GM19397 (cell line): ENCODE measurements around the gene RPL35.
"Not testable (repeated sequence)": the region's sequence is repeated elsewhere in the genome, so short reads cannot be mapped to it uniquely, and the experiment has no call there.

Source experiments
- ATAC-seq: cut with Tn5 transposase; IDR thresholded peaks from one replicate; pipeline ENCODE4 v1.9.1; 2021; ENCODE audit warnings: mild to moderate bottlenecking, moderate library complexity; ENCODE audit not compliant: unreplicated experiment

The RPL35 gene

GRCh38 chr9:124852829-124853531 lies 8.8 kb downstream of the RPL35 start, which contains the start of gene WDR38:
Gene WDR38 (plus strand): TSS chr9:124853460. CDS start chr9:124853532, 72 bp downstream.
- ATAC-seq, result peak; percentile 68

DNA sequence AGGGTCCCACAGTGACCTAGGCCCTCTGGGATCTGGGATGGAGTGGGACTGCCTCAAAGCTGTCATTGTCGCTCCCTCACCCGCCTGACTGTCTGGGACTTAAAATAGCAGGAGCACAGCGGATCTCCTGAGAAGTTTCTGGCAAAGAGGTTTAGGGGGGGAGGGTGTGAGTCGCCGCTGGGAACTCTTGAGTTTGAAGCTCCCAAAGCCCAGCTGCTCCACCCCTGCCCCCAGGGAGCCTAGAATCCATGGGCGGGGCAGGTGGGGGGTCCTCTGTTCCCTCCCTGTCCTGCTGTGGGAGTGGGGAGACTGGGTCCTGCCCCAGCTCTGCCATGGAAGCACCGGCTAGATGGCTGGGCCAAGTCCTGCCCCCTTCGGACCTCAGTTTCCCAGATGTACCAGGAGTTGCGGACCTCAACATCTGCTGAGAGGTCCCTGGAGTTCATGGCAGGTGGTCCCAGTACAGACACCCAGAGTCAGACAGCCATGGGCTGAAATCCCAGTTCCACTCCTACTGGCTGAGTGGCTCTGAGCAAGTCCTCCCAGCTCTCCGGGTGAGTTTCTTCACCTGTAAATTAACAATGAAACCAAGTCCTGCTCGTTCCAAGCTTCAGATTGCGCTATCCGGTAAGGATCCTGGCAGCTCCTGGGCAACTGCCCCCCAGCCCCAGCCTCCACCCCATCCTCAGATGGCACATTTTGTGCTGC lies 9.5 kb downstream of the RPL35 start:
- ATAC-seq, result no peak

- ATAC-seq, result no peak
These were observed 12.0 kb downstream of the RPL35 start for GRCh38 chr9:124849801-124850200.

GRCh38 chr9:124846969-124847368 lies 14.8 kb downstream of the RPL35 start:
- ATAC-seq, result no peak

DNA sequence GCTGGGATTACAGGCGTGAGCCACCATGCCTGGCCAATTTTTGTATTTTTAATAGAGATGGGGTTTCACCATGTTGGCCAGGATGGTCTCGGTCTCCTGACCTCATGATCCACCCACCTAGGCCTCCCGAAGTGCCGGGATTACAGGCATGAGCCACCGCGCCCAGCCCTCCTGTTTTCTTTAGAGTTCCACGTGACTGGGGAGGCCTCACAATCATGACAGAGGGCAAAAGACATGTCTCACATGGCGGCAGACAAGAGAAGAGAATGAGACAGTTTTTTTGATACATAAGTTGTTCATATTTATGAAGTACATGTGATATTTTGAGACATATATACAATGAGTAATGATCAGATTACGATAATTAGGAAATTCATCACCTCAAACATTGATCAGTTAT lies 15.3 kb downstream of the RPL35 start:
- not testable (repeated sequence) for ATAC-seq

GRCh38 chr9:124844291-124844690 lies 17.5 kb downstream of the RPL35 start:
- no peak for ATAC-seq

GRCh38 chr9:124843456-124844034 lies 18.2 kb downstream of the RPL35 start:
- ATAC-seq, result no peak

- no peak for ATAC-seq
These were observed 20.5 kb downstream of the RPL35 start for GRCh38 chr9:124841075-124841821.

GRCh38 chr9:124840300-124840833 lies 21.4 kb downstream of the RPL35 start:
- no peak for ATAC-seq

- ATAC-seq, result no peak
These were observed 22.0 kb downstream of the RPL35 start for GRCh38 chr9:124839612-124840299.

DNA sequence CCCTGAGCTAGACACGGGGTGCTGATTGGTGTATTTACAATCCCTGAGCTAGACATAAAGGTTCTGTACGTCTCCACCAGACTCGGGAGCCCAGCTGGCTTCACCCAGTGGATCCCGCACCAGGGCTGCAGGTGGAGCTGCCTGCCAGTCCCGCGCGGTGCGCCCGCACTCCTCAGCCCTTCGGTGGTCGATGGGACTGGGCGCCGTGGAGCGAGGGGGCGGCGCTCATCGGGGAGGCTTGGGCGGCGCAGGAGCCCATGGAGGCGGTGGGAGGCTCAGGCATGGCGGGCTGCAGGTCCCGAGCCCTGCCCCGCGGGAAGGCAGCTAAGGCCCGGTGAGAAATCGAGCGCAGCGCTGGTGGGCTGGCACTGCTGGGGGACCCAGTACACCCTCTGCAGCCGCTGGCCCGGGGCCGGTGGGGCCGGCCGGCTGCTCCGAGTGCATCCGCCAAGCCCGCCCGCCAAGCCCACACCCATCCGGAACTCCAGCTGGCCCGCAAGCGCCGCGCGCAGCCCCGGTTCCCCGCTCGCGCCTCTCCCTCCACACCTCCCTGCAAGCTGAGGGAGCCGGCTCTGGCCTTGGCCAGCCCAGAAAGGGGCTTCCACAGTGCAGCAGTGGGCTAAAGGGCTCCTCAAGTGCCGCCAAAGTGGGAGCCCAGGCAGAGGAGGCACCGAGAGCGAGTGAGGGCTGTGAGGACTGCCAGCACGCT lies 23.0 kb downstream of the RPL35 start:
- not testable (repeated sequence) for ATAC-seq

- ATAC-seq, result not testable (repeated sequence)
These were observed 23.6 kb downstream of the RPL35 start for GRCh38 chr9:124838132-124838531.

DNA sequence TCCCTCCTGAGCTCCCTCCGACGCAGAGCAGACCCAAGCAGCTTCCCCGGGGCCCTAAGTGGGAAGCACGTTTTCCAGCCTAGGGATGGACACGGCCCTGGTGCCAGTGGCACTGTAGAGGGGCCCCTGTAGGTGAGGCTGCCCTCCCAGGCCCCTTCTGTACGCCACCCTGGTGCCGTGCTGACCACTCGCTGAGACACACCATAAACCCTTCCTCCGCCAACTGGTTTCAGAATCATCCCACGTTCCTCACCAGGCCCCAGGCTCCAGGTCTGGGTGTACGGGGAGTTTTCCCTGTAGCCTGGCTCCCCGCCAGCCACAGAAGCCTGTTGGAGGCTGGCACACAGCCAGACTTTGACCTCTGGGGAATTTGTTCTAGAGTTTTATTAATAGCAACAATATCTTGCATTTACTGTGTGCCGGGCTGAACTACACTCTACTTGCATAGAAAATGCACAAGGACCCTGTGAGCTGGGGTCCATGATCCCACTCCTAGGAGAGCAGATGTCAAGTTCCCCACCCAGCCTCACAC lies 26.7 kb downstream of the RPL35 start:
- ATAC-seq, result no peak

DNA sequence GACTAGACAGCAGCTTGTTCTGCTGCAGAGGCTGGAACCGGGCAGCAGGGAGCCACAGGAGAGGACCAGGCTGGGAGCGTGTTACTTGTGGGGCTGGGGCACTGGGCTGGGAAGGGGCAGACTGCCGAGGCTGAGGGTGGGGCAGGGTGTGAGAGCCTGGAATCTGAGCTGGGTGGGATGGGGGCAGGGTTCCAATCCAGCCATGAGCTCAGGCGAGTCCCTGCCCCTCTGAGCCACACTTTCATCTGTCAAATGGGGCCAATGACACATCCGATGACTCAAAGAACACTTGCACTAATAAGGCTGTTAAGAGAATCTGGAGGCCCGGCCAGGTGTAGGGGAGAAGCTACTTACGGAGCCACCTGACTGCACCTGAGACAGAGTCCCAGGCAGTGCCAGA lies 27.2 kb downstream of the RPL35 start:
- ATAC-seq, result no peak

GRCh38 chr9:124831642-124832364 lies 30.0 kb downstream of the RPL35 start:
- ATAC-seq, result no peak

- ATAC-seq, result no peak
These were observed 31.2 kb downstream of the RPL35 start for GRCh38 chr9:124830593-124830992.

DNA sequence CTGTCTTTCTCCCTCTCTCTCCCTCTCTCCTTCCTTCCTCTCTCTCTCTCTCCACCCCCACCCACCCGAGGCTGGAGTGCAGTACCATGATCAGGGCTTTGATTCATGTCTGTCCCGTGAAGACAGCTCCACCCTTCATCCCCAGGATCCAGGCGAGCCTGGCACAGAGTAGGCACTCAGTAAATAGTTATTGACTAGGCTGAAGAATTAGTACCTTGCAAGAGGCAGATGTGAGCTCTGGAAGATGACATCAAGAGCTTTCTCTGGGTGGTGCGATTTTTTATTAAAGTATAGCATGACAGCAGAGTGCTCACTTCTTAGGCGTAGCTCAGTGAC lies 32.5 kb downstream of the RPL35 start:
- no peak for ATAC-seq

GRCh38 chr9:124828489-124829333 lies 33.0 kb downstream of the RPL35 start:
- ATAC-seq, result no peak
